Progenitor cell of endocrine pancreas (in vitro differentiated cells): ENCODE measurements around the gene ADCY5. TPM values are rescaled to one million over a fixed set of nuclear protein-coding genes. Genes with fewer than 3 reads are reported as not detected.
A peak's percentile ranks its signal among the peaks of the same experiment; 100 is the strongest.

Experiments used
- DNase-seq: peaks from one replicate; pipeline ENCODE4 v3.0.0; 2021; ENCODE audit warnings: low spot score; ENCODE audit not compliant: unreplicated experiment
- H3K27ac Mint-ChIP-seq: 2 replicates; pipeline ENCODE4 v1.8.0; 2021; ENCODE audit warnings: mild to moderate bottlenecking, moderate library complexity, mixed read lengths
- H3K27me3 Mint-ChIP-seq: 2 replicates; pipeline ENCODE4 v1.8.0; 2021; ENCODE audit warnings: mixed read lengths
- H3K36me3 Mint-ChIP-seq: 2 replicates; pipeline ENCODE4 v1.8.0; 2022; ENCODE audit warnings: mixed read lengths; ENCODE audit not compliant: insufficient read depth
- H3K4me1 Mint-ChIP-seq: 2 replicates; pipeline ENCODE4 v1.8.0; 2021; ENCODE audit warnings: low read depth, mixed read lengths
- H3K4me3 Mint-ChIP-seq: 2 replicates; pipeline ENCODE4 v1.8.0; 2021; ENCODE audit warnings: low read depth, mild to moderate bottlenecking, moderate library complexity, mixed read lengths
- H3K9me3 Mint-ChIP-seq: 2 replicates; pipeline ENCODE4 v1.8.0; 2021; ENCODE audit warnings: low read depth, mixed read lengths
- total RNA-seq: library from RNA; stranded (reverse); gene quantifications from 2 replicates; pipeline ENCODE4 v1.2.1, GENCODE V29; 2021
- TF ChIP-seq, protein P1 (sequence below): fragments of 200-600 bp; sonication (generic); IDR thresholded peaks from one replicate; pipeline ENCODE4 v1.5.0; 2021; ENCODE audit warnings: antibody characterized with exemption, mild to moderate bottlenecking; ENCODE audit not compliant: unreplicated experiment

ADCY5 gene
- total RNA-seq, 1 donor from 2014 or later, result 33.8 TPM

DNA sequence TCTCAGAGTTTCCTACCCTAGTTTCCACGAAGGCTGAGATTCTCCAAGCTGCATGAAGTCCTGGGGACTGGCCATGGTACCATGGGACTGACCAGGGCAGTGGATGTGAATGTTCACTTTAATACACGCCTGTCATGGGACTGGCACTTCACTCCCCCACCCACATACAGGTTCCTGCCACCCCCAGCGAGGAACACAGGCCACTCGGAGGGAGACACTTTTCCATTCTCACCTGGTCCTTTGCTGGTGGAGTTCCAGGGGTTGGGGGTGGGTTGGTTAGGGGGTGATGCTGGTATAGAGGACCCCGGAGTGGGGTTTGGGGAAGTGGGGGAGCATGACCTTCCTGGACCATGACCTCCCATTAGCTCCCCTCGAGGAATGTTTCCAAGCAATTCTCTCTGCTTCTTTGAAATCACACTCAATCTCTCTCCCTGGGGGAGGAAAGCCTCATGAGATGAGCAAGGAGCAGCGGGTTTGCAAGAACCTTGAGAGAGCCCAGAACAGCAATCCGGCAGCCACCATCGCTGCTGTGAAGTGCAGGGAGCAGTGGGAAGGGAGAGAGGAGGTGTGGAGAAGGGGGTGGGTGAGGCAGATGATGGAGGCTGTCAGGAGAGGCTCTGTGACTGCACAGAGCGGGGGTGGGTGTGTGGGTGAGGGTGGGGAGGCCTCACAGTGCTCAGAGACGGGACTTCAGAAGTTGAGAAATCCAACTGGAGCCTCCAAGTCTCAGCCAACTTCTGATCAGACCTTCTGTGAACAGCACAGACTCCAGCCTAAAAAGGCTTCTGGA lies 69.7 kb downstream of the ADCY5 start:
- Mint-ChIP-seq H3K4me1 (peaks cover 15% of the 10 kb centered on the region), H3K36me3 (peaks cover 2% of the 10 kb centered on the region), H3K27ac (no peak overlapping the region), H3K27me3 (no peaks in the 10 kb centered on the region), H3K4me3 (no peak overlapping the region), H3K9me3 (no peaks in the 10 kb centered on the region)
- TF ChIP-seq, protein P1, sequence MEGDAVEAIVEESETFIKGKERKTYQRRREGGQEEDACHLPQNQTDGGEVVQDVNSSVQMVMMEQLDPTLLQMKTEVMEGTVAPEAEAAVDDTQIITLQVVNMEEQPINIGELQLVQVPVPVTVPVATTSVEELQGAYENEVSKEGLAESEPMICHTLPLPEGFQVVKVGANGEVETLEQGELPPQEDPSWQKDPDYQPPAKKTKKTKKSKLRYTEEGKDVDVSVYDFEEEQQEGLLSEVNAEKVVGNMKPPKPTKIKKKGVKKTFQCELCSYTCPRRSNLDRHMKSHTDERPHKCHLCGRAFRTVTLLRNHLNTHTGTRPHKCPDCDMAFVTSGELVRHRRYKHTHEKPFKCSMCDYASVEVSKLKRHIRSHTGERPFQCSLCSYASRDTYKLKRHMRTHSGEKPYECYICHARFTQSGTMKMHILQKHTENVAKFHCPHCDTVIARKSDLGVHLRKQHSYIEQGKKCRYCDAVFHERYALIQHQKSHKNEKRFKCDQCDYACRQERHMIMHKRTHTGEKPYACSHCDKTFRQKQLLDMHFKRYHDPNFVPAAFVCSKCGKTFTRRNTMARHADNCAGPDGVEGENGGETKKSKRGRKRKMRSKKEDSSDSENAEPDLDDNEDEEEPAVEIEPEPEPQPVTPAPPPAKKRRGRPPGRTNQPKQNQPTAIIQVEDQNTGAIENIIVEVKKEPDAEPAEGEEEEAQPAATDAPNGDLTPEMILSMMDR, result no peak
- no peak for DNase-seq

DNA sequence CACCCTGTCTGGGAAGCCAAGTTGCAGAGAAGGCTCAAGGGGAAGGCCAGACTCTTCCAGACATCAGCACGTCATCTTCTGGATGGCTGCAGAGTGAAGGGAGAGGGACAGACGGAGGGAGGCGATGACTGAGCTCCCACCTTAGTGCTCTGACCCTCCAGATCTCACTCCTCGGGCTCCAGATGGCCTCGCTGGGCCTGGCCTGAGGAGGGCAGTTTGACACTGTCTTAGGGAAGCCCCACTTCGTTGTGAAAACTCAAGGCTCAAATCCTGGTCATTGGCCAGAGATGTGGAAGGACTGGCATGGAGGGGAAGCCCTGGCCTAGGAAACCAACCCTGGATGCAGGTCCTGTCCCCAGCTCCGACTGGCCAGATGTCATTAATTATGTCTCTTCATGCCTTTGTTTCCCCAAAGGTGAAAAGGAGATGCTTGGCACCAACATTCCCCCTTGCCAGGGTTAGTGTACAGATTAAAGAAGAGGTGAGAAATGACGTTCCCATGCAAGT lies 70.4 kb downstream of the ADCY5 start:
- no peak for DNase-seq
- TF ChIP-seq, protein P1, result no peak
- Mint-ChIP-seq H3K27me3 (no peaks in the 10 kb centered on the region), H3K36me3 (peaks cover 2% of the 10 kb centered on the region), H3K4me1 (peaks cover 9% of the 10 kb centered on the region), H3K9me3 (no peaks in the 10 kb centered on the region), H3K4me3 (no peak overlapping the region), H3K27ac (no peak overlapping the region)

DNA sequence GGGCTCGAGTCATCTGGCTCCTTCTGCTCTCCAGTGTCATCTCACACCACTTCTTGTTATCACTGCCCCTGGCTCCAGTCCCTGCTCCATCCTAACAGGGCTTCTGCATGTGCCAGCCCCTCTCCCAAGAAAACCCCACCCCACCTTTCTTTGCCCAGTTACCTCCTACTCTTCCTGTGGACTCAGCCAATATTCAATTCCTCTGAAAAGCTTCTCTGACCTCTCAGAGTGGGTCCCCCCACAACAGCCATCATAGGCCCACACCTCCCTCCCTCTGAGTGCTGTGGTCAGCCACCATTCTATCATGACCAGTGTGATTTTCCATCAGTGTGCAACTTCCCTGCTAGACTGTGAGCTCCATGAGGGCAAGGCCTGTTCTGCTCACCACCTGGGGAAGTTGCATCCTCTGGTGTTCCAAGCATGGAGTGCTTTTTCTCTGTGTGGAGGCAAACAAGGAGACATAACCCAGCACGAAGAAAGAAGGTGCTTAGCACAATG lies 71.6 kb downstream of the ADCY5 start:
- peaks cover 6% of the 10 kb centered on the region for H3K4me1 Mint-ChIP-seq
- TF ChIP-seq, protein P1, result no peak
- H3K9me3 Mint-ChIP-seq, result no peaks in the 10 kb centered on the region
- H3K27ac Mint-ChIP-seq, result peak overlapping the region; percentile 10
- no peak for DNase-seq
- no peaks in the 10 kb centered on the region for H3K27me3 Mint-ChIP-seq
- H3K36me3 Mint-ChIP-seq, result peaks cover 2% of the 10 kb centered on the region
- H3K4me3 Mint-ChIP-seq, result no peak overlapping the region

DNA sequence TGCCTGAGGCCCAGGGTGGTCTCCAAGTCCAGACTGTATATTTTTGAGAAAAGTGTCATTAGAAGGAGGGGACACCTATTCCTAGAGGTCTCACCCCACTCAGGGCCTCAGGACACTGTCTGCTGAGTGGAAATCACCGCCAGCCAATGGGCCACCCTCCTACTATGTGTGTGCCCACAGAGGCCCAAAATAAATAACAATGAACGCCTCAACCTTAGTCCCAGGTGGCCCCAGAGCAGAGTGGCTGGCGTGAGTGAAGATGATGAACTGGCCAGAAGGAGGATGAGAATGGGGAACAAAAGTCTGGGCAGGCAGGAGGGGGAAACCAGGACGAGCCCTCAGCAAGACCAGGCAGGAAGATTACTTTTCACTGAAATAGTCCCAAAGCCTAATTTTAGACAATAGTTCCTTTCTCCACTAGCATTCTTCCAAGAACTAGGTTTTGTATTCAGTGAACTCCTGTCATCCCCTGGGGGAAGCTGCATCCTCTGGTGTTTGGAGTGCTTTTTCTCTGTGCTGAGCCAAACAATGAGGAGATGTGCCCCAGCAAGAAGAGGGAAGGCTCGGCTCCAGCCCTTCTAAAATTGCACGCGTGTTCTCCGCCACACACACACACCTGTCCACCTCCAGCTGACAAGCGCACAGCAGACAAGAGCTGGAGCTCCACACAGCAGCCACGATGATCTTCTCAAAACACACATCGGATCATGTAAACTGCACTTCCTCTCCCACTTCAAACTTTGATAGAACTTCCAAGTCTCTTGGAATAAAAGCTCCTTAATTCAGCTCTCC lies 72.2 kb downstream of the ADCY5 start:
- H3K27me3 Mint-ChIP-seq, result no peaks in the 10 kb centered on the region
- no peak for DNase-seq
- H3K9me3 Mint-ChIP-seq, result no peaks in the 10 kb centered on the region
- H3K27ac Mint-ChIP-seq, result peak overlapping the region; percentile 10
- peaks cover 2% of the 10 kb centered on the region for H3K36me3 Mint-ChIP-seq
- no peak overlapping the region for H3K4me3 Mint-ChIP-seq
- TF ChIP-seq, protein P1, result no peak
- H3K4me1 Mint-ChIP-seq, result peaks cover 6% of the 10 kb centered on the region
